H1 (cell line): Measurements from ENCODE around the gene TDG. TPM values are rescaled to one million over a fixed set of nuclear protein-coding genes. Genes with fewer than 3 reads are reported as not detected.

ENCODE experiments used
- EZH2 ChIP-seq: fragments of 200-600 bp; sonication (generic); IDR thresholded peaks from 2 replicates; pipeline ENCODE4 v1.7.1; 2012; ENCODE audit warnings: low read depth, mild to moderate bottlenecking, moderate library complexity, low read length, inconsistent platforms; ENCODE audit not compliant: severe bottlenecking
- KDM5A ChIP-seq: fragments of 200-600 bp; IDR thresholded peaks from 2 replicates; pipeline ENCODE4 v1.7.1; 2012; ENCODE audit warnings: mild to moderate bottlenecking, low read length, inconsistent platforms, mixed read lengths
- SAP30 ChIP-seq: fragments of 300-600 bp; sonication (generic); IDR thresholded peaks from 2 replicates; pipeline ENCODE4 v1.7.1; 2012; ENCODE audit warnings: low read length, moderate library complexity, mild to moderate bottlenecking, inconsistent platforms; ENCODE audit not compliant: insufficient read depth, insufficient replicate concordance
- polyA plus RNA-seq, 7 experiments: library from polyadenylated mRNA; depleted of rRNA in 3 of 7; stranded (reverse) in 5 of 7; unstranded in 2 of 7; fragments of >200 nt in 5 of 7; fragments of 200-250 nt in 2 of 7; gene quantifications; 1 replicate in 5 of 7; 2 replicates in 1 of 7; 4 replicates in 1 of 7; pipeline versions ENCODE4 v1.2.1 to v1.2.3, GENCODE V29; 2011 to 2013; ENCODE audit warnings: missing spikeins in 2 of 7, mixed read lengths in 2 of 7
- total RNA-seq: library from RNA; stranded (reverse); fragmentation: NEBNext Ultra II Directional; extraction: Animal tissue kit (Norgen Biotek cat#: 25700); gene quantifications from 2 replicates; pipeline ENCODE4 v1.2.1, GENCODE V29; 2021
- TF ChIP-seq, protein P1 (sequence below): IDR thresholded peaks from 2 replicates; pipeline ENCODE4 v1.6.1; 2012; ENCODE audit warnings: low read length, inconsistent platforms

TDG gene
- total and polyA plus RNA-seq, 2 of the 8 experiments (the other 6 are each of a cell fraction or from before 2014, with no cell fraction given), result 22.7 to 47.8 TPM

GRCh38 chr12:104022786-104023185, 57.1 kb downstream of the TDG start (continued):
- TF ChIP-seq, protein P1, sequence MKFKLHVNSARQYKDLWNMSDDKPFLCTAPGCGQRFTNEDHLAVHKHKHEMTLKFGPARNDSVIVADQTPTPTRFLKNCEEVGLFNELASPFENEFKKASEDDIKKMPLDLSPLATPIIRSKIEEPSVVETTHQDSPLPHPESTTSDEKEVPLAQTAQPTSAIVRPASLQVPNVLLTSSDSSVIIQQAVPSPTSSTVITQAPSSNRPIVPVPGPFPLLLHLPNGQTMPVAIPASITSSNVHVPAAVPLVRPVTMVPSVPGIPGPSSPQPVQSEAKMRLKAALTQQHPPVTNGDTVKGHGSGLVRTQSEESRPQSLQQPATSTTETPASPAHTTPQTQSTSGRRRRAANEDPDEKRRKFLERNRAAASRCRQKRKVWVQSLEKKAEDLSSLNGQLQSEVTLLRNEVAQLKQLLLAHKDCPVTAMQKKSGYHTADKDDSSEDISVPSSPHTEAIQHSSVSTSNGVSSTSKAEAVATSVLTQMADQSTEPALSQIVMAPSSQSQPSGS, result no peak
- TF ChIP-seq EZH2 (no peak), SAP30 (no peak), KDM5A (no peak)
- TF ChIP-seq, all 59 proteins: peak for 0
